WTC11 (cell line): ENCODE results near the gene CEP295NL.
"Not testable (repeated sequence)": the region's sequence is repeated elsewhere in the genome, so short reads cannot be mapped to it uniquely, and the experiment has no call there.

Source experiments
- ATF3 ChIP-seq: sonication (generic); formaldehyde crosslinking; conservative IDR thresholded peaks from 2 replicates; pipeline ENCODE4 v1.8.1; 2022; ENCODE audit warnings: mild to moderate bottlenecking, missing genetic modification reagents
- CBFB ChIP-seq: sonication (generic); formaldehyde crosslinking; IDR thresholded peaks from 2 replicates; pipeline ENCODE4 v1.8.1; 2022; ENCODE audit warnings: mild to moderate bottlenecking, low read depth, missing genetic modification reagents
- CREB1 ChIP-seq: sonication (generic); formaldehyde crosslinking; IDR thresholded peaks from 2 replicates; pipeline ENCODE4 v1.8.0; 2023; ENCODE audit warnings: mild to moderate bottlenecking, missing genetic modification reagents
- CTCF ChIP-seq: fragments of 200-600 bp; IDR thresholded peaks from 2 replicates; pipeline ENCODE4 v1.8.0; 2022; ENCODE audit warnings: antibody characterized with exemption
- FOXK1 ChIP-seq: sonication (generic); formaldehyde crosslinking; IDR thresholded peaks from 2 replicates; pipeline ENCODE4 v1.8.0; 2022; ENCODE audit warnings: mild to moderate bottlenecking, moderate library complexity, missing genetic modification reagents
- GRHL2 ChIP-seq: fragments of 250-450 bp; sonication (Bioruptor Pico); IDR thresholded peaks from 2 replicates; pipeline ENCODE4 v1.8.0; 2022; ENCODE audit warnings: mild to moderate bottlenecking, moderate library complexity; ENCODE audit not compliant: insufficient replicate concordance, severe bottlenecking
- MXD4 ChIP-seq: fragments of 250-450 bp; sonication (Bioruptor Pico); IDR thresholded peaks from 2 replicates; pipeline ENCODE4 v1.8.0; 2021; ENCODE audit warnings: mild to moderate bottlenecking, moderate library complexity, borderline replicate concordance
- MYBL2 ChIP-seq: sonication (generic); formaldehyde crosslinking; IDR thresholded peaks from 2 replicates; pipeline ENCODE4 v1.8.1; 2023; ENCODE audit warnings: mild to moderate bottlenecking, moderate library complexity, missing genetic modification reagents
- NR2C2 ChIP-seq: sonication (generic); formaldehyde crosslinking; IDR thresholded peaks from 2 replicates; pipeline ENCODE4 v1.8.0; 2022; ENCODE audit warnings: mild to moderate bottlenecking, missing genetic modification reagents
- TEAD4 ChIP-seq: sonication (generic); formaldehyde crosslinking; IDR thresholded peaks from 2 replicates; pipeline ENCODE4 v1.8.0; 2022; ENCODE audit warnings: mild to moderate bottlenecking, missing genetic modification reagents
- TP53 ChIP-seq: sonication (generic); formaldehyde crosslinking; IDR thresholded peaks from 2 replicates; pipeline ENCODE4 v1.8.1; 2023; ENCODE audit warnings: mild to moderate bottlenecking, missing genetic modification reagents
- ZNF317 ChIP-seq: sonication (generic); formaldehyde crosslinking; IDR thresholded peaks from 2 replicates; pipeline ENCODE4 v1.8.1; 2023; ENCODE audit warnings: low read depth, mild to moderate bottlenecking, moderate library complexity, missing genetic modification reagents, borderline replicate concordance
- TF ChIP-seq, protein P1 (sequence below): sonication (generic); formaldehyde crosslinking; IDR thresholded peaks from 2 replicates; pipeline ENCODE4 v1.8.0; 2022; ENCODE audit warnings: mild to moderate bottlenecking, missing genetic modification reagents

DNA sequence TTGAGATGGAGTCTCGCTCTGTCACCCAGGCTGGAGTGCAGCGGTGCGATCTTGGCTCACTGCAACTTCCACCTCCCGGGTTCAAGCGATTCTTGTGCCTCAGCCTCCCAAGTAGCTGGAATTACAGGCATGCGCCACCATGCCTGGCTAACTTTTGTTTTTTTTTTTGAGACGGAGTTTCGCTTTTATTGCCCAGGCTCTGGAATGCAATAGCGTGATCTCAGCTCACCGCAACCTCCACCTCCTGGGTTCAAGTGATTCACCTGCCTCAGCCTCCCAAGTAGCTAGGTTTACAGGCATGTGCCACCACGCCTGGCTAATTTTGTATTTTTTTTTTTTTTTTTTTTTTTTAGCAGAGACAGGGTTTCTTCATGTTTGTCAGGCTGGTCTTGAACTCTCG lies 42.5 kb upstream of the CEP295NL start:
- TF ChIP-seq, protein P1, sequence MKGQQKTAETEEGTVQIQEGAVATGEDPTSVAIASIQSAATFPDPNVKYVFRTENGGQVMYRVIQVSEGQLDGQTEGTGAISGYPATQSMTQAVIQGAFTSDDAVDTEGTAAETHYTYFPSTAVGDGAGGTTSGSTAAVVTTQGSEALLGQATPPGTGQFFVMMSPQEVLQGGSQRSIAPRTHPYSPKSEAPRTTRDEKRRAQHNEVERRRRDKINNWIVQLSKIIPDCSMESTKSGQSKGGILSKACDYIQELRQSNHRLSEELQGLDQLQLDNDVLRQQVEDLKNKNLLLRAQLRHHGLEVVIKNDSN (CRISPR knock-in tag) = not testable (repeated sequence)
- TF ChIP-seq CTCF; NR2C2 (CRISPR knock-in tag); CBFB (CRISPR knock-in tag); MXD4 (CRISPR knock-in tag); FOXK1 (CRISPR knock-in tag); ZNF317 (CRISPR knock-in tag); TEAD4 (CRISPR knock-in tag); MYBL2; GRHL2 (CRISPR knock-in tag); TP53 (CRISPR knock-in tag); ATF3 (CRISPR knock-in tag); CREB1 (CRISPR knock-in tag): not testable (repeated sequence)
